HG02973 (cell line): ENCODE results near the gene TPRKB.
"Not testable (repeated sequence)": the region's sequence is repeated elsewhere in the genome, so short reads cannot be mapped to it uniquely, and the experiment has no call there.

Experiments
- ATAC-seq: cut with Tn5 transposase; IDR thresholded peaks from one replicate; pipeline ENCODE4 v1.9.1; 2021; ENCODE audit warnings: moderate library complexity; ENCODE audit not compliant: unreplicated experiment

TPRKB gene

DNA sequence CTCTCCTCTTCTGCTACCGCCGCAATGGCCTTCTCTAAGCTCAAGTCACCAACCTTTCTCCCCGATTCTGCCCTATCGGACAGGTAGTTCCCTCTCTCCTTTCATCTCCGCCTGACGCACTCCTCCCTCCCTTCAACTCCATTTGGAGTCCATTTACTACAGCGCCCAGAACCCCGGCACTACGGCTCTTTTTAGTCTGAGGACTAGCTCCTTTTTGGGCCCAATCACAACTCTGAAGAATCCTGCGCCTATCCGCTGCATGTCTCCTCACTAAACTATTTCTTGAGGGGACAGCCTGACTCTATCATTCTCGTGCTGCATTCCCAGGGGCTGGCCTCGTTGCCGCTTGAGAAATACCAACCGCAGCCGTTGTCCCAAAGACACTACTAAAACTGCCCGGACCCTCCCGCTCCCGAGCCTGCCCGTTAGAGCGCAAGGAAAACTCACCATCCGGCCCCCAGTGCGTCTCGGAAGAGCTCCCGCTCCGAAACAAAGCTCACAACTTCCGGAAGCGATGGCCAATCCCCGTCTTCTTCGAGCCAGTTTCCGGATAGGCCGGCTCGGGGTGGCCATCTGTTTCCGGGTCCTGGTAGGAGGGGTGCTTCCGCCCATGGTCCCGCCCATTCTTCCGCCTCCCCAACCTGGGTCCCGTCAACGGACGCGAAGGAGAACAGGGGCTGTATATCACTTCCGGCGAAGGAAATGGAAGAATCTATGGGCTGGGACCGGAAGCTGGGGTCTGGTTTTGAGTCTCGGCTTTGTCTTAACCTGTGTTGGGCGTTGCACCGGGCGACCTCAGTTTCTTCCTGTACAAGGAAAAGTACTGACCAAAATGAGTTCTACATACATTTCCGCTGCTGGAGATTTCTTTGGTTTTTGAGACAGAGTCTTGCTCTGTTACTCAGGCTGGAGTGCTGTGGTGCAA is at the start of gene TPRKB:
Gene TPRKB (minus strand): TSS at position 491 of the 925 bp plus-strand sequence. CDS start 2,776 bp downstream, outside the sequence.
- ATAC-seq: peak; percentile 94

DNA sequence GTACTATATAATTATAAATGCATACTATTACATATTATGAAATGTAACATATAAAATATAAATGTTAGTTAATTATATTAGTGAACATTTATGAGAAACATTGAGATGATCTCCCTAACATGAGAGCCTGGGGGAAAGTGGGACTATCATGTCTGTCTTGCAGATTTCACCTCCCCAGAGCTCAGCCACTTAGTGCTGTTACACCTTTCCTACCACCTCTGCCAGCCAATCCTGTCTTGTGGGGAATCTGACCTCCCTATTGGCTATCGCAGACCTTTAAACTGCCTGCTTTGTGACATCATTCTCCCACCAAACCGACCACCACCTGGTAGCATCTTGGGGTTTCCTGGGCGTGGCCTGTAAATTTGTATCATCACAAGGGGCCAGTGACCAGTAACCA is 46.7 kb upstream of the TPRKB start, which contains the start of gene C2orf78:
Gene C2orf78 (plus strand): TSS at position 301 of the 400 bp plus-strand sequence. CDS start 127 bp downstream, outside the sequence.
- ATAC-seq: not testable (repeated sequence)

GRCh38 chr2:73783402-73783801 is 46.3 kb upstream of the TPRKB start:
- ATAC-seq: not testable (repeated sequence)

- ATAC-seq: no peak
Measured at GRCh38 chr2:73780237-73780582, 43.1 kb upstream of the TPRKB start.

DNA sequence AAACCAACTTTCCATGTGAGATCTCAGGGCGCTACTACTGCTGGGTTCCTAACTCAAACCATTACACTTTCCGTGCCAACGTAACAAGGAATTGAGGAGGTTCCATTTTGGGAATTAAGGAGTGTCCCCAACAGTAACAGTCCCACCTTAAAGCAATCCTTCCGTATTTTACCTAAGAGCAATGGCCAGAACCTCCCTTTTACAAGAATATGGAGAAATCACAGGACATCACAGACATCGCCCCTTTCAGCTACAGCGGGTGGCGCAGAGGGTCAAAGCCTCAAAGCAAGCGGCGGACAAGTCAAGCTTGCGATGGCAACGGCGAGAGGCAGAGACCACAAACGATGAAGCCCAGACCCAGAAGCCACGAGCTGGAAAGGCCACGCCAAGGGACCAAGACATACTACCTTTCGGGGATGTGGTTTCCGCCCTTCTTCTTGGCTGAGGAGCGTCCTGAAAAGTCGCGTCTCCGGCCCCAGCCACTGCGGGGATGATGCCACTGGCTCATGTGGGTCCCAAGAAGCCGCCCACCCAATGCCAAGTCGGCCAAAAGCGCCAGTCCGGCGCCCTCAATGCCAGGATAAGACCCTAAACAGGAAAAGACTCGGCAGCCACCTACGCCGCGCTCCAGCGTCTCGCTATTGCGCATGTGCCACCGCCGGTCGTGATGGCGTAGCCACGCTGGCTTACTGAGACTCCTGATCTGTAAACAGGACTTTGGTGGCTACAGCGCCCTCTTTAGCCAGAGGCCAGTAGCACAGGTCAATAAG is 42.5 kb upstream of the TPRKB start, which contains the start of gene DUSP11:
Gene DUSP11 (minus strand): TSS at position 637 of the 770 bp plus-strand sequence. CDS start 129 bp downstream, at position 508.
- peak; percentile 99 for ATAC-seq

- ATAC-seq: peak; percentile 4
Measured at GRCh38 chr2:73778867-73779466, 41.8 kb upstream of the TPRKB start.

- ATAC-seq: no peak
Measured at GRCh38 chr2:73776869-73777519, 39.8 kb upstream of the TPRKB start.

DNA sequence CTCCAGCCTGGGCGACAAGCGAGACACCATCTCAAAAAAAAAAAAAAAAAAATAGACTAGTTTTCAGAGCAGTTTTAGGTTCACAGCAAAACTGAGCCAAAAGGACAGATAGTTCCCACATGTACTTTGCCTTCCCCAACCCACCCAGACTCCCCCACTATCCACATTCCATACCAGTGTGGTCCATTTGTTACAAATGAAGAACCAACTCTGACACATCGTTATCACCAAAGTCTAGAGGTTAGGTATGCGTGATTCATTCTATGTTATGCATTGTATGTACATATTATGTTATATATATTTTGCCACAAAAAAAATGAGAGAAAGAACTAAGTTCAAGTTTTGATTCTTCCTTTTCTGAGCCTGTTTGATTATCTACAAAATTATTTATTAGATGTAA is 39.2 kb upstream of the TPRKB start:
- ATAC-seq: no peak

DNA sequence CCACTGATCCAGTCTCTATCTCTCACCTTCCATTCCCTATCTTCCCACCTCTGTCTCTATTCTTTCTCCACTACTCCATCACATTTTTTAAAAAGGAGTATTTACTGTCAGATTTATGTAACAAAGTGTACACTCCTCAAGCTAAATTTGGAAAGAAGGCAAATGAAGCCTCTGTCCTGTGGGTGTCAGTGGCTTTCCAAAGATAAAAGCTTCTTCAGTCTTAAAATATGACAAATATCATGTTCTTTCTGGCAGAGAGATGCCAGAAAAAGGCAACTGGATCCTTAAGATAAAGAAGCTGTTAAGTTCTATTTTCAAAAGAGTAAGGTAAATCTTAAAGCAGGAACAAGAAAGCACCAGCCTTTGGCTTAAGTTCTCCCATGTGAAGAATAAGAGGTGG is 35.7 kb upstream of the TPRKB start:
- ATAC-seq: no peak

DNA sequence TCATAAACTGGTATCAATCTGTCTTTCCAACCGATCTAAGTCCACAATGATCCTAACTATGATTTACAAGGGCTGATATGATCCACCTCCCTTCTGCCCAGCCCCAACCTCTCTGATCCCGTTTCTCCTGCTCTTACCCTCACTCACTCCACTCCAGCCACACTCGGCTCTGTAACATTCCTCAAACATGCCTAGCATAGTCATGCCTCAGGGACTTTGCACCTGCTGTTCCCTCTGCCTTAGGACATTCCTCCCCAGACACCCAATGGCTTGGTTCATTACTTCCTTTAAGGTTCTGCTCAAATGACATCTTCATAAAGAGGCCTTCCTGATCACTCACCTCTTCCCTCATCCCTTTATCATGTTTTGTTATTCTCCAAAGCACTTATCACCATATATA is 33.6 kb upstream of the TPRKB start:
- no peak for ATAC-seq

- ATAC-seq: no peak
Measured at GRCh38 chr2:73766994-73767393, 29.8 kb upstream of the TPRKB start.

- ATAC-seq: no peak
Measured at GRCh38 chr2:73766349-73766748, 29.2 kb upstream of the TPRKB start.

DNA sequence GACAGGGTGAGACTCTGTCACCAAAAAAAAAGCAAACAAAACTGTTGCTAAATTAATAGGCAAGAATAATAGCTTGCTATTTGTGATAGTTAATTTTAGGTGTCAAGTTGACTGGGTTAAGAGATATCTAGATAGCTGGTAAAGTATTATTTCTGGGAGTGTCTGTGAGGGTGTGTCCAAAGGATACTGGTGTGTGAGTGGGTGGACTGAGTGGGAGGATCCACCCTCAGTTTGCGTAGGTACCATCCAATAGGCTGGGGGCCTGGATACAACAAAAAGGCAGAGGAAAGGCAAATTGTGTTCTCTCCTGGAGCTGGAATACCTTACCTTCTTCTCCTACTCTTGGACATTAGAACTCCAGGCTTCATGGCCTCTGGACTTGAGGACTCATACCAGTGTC is 27.8 kb upstream of the TPRKB start:
- no peak for ATAC-seq

GRCh38 chr2:73762571-73762970 is 25.4 kb upstream of the TPRKB start:
- no peak for ATAC-seq

- no peak for ATAC-seq
Measured at GRCh38 chr2:73759904-73760303, 22.8 kb upstream of the TPRKB start.

DNA sequence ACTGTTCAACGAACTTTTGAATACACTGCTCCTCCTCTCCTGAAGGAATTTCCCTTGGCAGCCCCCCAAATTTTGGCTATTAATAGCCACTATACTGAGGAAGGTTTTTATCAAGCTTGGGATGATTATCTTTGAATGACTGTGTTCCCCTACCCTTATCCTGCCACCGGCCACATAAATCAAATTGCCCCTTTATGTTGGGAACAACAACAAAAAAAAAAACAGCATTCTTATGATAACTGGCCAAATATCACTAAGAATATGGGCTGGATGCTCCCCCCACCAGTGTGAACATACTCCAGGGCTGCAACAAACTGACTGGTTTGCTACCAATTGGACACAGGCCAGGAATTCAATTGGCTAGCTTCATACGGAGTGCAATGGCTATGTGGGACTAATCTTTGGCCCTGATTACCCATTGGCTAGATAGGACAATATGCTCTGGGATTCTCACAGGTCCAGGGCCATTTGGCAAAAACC is 22.2 kb upstream of the TPRKB start:
- ATAC-seq: no peak

DNA sequence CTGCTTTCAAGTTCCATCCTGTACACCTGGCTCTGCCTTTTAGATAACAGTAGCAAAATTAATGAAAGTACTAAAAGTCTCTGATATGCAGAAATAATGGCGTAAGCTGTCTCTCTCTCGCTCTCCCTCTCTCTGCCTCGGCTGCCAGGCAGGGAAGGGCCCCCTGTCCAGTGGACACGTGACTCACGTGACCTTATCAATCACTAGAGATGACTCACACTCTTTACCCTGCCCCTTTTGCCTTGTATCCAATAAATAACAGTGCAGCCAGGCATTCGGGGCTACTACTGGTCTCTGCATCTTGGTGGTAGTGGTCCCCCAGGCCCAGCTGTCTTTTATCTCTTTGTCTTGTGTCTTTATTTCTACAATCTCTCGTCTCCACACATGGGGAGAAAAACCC is 17.2 kb upstream of the TPRKB start:
- ATAC-seq: not testable (repeated sequence)

DNA sequence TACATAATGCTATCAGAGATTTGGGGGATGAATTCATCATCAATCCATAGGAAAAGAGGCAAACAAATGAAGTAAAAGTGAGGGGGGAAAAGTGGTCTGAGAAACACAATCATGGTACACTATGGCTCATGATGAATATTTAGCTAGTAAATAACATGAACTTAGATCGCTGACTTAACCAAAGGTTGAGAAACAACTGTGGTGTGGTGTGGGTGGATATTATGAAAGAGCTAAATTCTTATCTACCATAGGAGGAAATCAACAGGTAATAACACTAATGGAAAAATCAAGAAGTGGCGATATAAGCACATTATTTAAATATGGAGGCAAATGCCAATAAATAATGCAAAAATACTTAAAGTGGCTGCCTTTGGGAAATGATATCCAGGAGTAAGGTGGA is 12.2 kb upstream of the TPRKB start:
- no peak for ATAC-seq

- no peak for ATAC-seq
Measured at GRCh38 chr2:73746877-73747208, 9.7 kb upstream of the TPRKB start.

DNA sequence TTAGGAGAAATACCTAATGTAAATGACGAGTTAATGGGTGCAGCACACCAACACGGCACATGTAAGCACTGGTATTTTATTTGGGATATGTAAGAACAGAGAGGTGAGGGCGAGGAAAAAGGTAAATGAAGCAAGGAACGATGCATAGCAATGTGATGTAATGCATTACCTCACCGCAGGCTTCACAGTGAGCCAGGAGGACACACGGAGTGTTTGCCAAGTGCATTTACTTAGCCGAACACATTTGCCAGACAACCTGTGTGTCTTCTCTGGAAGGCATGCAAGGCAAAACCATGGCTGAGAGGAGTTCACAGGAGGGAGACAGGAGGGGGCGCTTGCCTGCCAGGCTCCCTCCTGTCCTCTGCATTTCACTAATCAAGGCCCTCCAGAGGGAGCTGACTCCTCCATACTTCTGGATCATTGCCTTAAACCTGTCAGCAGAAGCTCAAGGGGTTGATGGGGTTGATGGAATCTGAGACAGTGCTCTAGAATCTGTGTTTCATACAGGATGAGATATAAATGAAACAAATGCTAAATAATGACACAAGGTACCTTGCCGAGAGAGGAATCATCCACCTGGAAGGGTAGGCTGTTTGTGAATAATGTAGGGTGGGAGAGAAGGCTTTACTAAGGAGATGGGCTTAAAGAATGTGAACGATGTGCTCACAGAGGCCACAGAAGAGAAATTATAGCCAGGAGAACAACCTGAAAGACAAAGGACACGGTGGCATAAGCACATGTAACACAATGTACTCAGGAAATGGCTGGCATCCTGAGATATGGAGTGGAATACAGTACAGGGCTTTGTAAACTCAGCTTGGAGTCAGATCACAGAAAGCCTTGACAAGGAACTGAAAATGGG is 9.1 kb upstream of the TPRKB start:
- no peak for ATAC-seq
